ENCODE data around the gene GMEB1. TPM values are rescaled to one million over a fixed set of nuclear protein-coding genes. Genes with fewer than 3 reads are reported as not detected.
"Not testable (repeated sequence)": the region's sequence is repeated elsewhere in the genome, so short reads cannot be mapped to it uniquely, and the experiment has no call there.

Gene GMEB1
- total RNA-seq, 1 donor from 2014 or later = 18.8 TPM

GRCh38 chr1:28648474-28649198, 19.9 kb upstream of the GMEB1 start, which contains the start of gene RNU11:
Gene RNU11 (plus strand): TSS chr1:28648600.
- TF ChIP-seq CTCF (IDR thresholded peaks at IDR 0.05; ENCODE audit: unreplicated experiment) = no peak
- peak; percentile 54 for DNase-seq (ENCODE audit: low spot score, unreplicated experiment)
- H3K27me3 Mint-ChIP-seq = no peaks in the 10 kb centered on the region
- H3K27ac Mint-ChIP-seq = peak within 1 kb of the TSS; percentile 100
- no peaks in the 10 kb centered on the region for H3K9me3 Mint-ChIP-seq (ENCODE audit: low read depth)
- peaks cover 10% of the 10 kb centered on the region for H3K4me1 Mint-ChIP-seq (ENCODE audit: low read depth)
- H3K36me3 Mint-ChIP-seq (ENCODE audit: insufficient read depth) = no peaks in the 10 kb centered on the region
- peak within 1 kb of the TSS; percentile 85 for H3K4me3 Mint-ChIP-seq (ENCODE audit: low read depth)

GRCh38 chr1:28653063-28653462, 15.5 kb upstream of the GMEB1 start:
- not testable (repeated sequence) for H3K27ac Mint-ChIP-seq; H3K4me3 Mint-ChIP-seq (ENCODE audit: low read depth); H3K27me3 Mint-ChIP-seq; H3K36me3 Mint-ChIP-seq (ENCODE audit: insufficient read depth); H3K4me1 Mint-ChIP-seq (ENCODE audit: low read depth); H3K9me3 Mint-ChIP-seq (ENCODE audit: low read depth); DNase-seq (ENCODE audit: low spot score, unreplicated experiment)

- H3K9me3 Mint-ChIP-seq (ENCODE audit: low read depth); DNase-seq (ENCODE audit: low spot score, unreplicated experiment): not testable (repeated sequence)
Observed at GRCh38 chr1:28653870-28654269, 14.7 kb upstream of the GMEB1 start.

GRCh38 chr1:28655448-28656311, 12.9 kb upstream of the GMEB1 start:
- not testable (repeated sequence) for H3K36me3 Mint-ChIP-seq (ENCODE audit: insufficient read depth); H3K4me1 Mint-ChIP-seq (ENCODE audit: low read depth); H3K9me3 Mint-ChIP-seq (ENCODE audit: low read depth); DNase-seq (ENCODE audit: low spot score, unreplicated experiment); H3K27ac Mint-ChIP-seq; H3K4me3 Mint-ChIP-seq (ENCODE audit: low read depth); H3K27me3 Mint-ChIP-seq

More at GRCh38 chr1:28653870-28654269, 14.7 kb upstream of the GMEB1 start:
- not testable (repeated sequence) for H3K4me1 Mint-ChIP-seq (ENCODE audit: low read depth); H3K27ac Mint-ChIP-seq; H3K36me3 Mint-ChIP-seq (ENCODE audit: insufficient read depth); H3K27me3 Mint-ChIP-seq; H3K4me3 Mint-ChIP-seq (ENCODE audit: low read depth)
- peak; percentile 38 for TF ChIP-seq CTCF (IDR thresholded peaks at IDR 0.05; ENCODE audit: unreplicated experiment)

- TF ChIP-seq CTCF (IDR thresholded peaks at IDR 0.05; ENCODE audit: unreplicated experiment) = no peak
- H3K36me3 Mint-ChIP-seq (ENCODE audit: insufficient read depth) = no peaks in the 10 kb centered on the region
- H3K4me3 Mint-ChIP-seq (ENCODE audit: low read depth) = no peak overlapping the region
- no peak overlapping the region for H3K27ac Mint-ChIP-seq
- no peak for DNase-seq (ENCODE audit: low spot score, unreplicated experiment)
- no peaks in the 10 kb centered on the region for H3K4me1 Mint-ChIP-seq (ENCODE audit: low read depth)
- no peaks in the 10 kb centered on the region for H3K9me3 Mint-ChIP-seq (ENCODE audit: low read depth)
- H3K27me3 Mint-ChIP-seq = no peaks in the 10 kb centered on the region
Observed at GRCh38 chr1:28656335-28656734, 12.2 kb upstream of the GMEB1 start.

- Mint-ChIP-seq H3K27me3 (peaks cover 2% of the 10 kb centered on the region), H3K27ac (no peak overlapping the region)
Observed at GRCh38 chr1:28663871-28664470, 4.6 kb upstream of the GMEB1 start.

More at GRCh38 chr1:28663871-28664470, 4.6 kb upstream of the GMEB1 start:
- Mint-ChIP-seq H3K4me3 (ENCODE audit: low read depth) (no peak overlapping the region), H3K9me3 (ENCODE audit: low read depth) (no peaks in the 10 kb centered on the region), H3K36me3 (ENCODE audit: insufficient read depth) (no peaks in the 10 kb centered on the region), H3K4me1 (ENCODE audit: low read depth) (peaks cover 6% of the 10 kb centered on the region)
- no peak for TF ChIP-seq CTCF (IDR thresholded peaks at IDR 0.05; ENCODE audit: unreplicated experiment)
- DNase-seq (ENCODE audit: low spot score, unreplicated experiment) = no peak
